ENCODE measurements around the gene CD3D.
"Not testable (repeated sequence)": the region's sequence is repeated elsewhere in the genome, so short reads cannot be mapped to it uniquely, and the experiment has no call there.

Gene CD3D

GRCh38 chr11:118339281-118339961 lies 3.1 kb downstream of the CD3D start:
- no peak for DNase-seq

DNA sequence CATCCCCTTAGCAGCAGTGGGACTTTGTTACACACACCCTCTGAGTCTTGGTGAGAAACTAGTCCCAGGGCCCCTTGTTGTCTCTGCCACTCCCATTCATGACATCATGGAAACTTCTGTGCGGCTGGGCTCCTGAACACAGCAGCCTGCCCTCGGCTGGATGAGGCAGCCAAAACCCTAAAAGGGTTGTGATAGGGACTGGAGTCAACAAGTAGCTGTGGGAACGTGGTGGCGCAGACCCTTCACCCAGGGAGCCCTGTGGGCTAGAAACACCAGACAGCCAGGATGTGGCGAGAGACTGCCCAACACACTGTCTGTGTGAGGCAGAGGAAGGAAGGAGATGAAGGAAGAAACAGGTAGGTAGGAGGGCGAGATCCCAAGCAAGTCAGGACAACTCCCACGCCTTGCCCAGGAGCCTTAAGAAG lies 3.9 kb downstream of the CD3D start:
- no peak for DNase-seq

DNA sequence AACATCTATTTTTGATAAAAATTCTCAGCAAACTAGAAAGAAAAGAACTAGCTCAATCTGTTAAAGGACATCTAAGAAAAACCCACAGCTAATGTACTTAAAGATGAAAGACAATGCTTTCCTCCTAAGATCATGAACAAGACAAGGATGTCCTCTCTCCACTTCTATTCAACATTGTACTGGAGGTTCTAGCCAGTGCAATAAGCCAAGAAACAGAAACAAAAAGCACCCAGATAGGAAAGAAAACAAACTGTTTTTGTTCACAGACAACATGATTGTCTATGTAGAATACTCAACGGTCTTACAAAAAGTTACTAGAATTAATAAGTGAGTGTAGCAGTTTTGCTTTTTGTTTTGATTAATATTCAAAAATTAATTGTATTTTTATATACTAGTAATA lies 7.8 kb downstream of the CD3D start:
- no peak for DNase-seq

DNA sequence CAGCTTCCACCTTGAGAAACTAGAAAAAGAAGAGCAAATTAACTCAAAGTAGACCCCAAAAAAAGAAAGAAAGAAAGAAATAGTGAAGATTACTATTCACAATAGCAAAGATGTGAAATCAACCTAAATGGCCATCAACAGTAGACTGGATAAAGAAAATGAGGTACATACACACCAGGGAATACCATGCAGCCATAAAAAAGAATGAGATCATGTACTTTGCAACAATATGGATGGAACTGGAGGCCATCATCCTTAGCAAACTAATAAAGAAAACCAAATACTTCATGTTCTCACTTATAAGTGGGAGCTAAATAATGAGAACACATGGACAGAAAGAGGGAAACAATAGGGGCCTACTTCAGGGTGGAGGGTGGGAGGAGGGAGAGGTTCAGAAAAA lies 13.8 kb downstream of the CD3D start:
- DNase-seq = no peak

- DNase-seq = no peak
Measured at GRCh38 chr11:118325283-118325682, 17.2 kb downstream of the CD3D start.

DNA sequence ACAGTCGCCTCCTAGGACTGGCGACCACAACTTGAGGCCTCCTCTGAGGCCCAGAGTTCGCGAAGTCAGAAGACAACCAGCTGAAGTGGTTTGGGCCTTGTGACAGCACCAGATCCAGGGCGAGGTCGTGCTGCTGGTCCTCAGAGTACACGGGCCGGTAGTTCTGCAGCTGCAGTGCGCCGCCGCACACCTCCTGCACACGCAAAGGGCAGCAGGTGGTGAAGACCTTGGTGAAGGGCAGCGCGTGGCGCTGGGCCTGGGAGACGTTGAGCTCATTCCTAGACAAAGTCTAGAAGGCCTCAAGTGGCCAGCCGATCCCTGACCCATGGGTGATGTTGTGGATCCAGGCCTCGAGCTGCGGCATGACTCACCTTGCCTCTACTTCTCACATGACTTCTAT lies 19.8 kb downstream of the CD3D start:
- no peak for DNase-seq

DNA sequence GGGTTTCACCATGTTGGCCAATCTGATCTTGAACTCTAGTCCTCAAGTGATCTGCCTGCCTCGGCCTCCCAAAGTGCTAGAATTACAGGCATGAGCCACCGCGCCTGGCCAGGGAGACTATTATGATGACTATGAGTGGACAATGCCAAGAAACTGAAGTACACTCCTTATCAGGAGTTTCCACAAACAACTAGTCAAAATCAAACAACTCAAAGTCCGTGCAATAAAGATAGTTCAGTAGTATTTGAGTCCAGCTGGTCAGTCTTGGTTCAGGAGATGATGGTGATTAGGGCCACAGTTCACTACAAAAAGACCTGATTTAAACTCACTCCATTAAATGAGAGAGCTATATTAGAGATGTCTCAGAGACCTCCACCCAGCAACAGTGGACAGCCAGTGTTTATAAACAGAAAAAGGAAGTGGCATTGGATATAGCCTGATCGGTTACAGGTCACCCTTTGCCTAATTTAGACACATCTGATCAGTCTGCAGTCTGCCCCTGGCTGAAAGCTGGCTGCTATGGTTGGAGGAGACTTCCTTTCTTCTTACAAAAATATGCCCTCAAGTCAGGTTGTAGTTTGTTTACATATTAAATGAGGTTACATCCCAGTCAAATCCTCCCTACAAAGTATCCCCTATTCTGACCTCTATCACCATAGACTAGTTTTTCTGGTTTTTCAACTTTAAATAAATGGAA lies 21.0 kb downstream of the CD3D start:
- DNase-seq = no peak

GRCh38 chr11:118320515-118320914 lies 22.0 kb downstream of the CD3D start:
- no peak for DNase-seq

DNA sequence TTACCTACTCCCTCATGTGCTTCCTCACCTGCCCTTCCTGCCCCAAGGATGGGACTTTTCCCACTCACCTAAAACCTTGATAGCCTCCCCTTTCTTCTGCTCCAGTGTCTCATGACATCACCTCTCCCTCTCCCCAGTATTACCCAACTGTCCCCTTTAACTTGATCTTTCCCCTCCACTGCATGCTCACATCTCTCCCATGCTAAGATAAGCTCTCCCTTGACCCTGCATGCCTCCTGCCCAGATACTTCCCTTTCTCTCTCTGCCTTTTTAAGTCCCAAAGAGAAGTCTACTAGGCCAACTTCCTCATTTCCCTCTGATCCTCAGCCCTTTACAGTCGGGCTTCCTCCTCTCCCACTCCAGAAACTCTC lies 23.2 kb downstream of the CD3D start:
- no peak for DNase-seq

DNA sequence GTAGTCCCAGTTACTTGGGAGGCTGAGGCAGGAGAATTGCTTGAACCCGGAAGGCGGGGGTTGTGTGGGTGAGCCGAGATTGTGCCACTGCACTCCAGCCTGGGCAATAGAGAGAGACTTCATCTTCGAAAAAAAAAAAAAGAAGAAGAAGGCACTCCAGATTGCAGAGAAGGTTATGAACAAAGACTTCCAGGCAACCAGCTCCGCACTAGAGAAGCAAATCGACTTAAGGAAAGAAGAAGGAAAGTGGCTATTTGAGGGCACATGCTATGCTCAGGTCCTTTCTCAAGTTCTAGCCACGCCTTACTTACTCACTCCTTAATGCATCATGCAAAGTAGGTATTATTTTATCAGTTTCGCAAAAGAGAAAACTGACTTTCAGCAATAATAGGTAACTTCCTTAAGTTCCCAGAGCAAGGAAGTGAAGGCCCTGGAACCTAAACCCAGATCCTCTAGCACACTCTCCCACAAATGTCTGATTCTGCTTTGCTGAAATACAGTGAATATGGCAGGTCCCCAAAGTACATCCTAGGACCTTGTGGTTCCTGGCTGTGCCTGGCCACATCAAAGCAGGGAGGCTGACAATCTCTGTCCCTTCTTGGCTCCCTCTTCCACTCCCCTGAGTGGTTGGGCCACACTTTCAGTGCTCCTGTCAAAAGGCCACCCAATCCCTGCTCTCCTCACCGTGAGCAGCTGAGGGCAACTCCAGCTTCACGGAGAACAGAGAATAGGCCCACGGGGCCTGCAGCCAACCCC lies 23.7 kb downstream of the CD3D start:
- DNase-seq = no peak

- no peak for DNase-seq
Measured at GRCh38 chr11:118318124-118318523, 24.4 kb downstream of the CD3D start.

GRCh38 chr11:118314988-118315411 lies 27.5 kb downstream of the CD3D start:
- no peak for DNase-seq

GRCh38 chr11:118313242-118313641 lies 29.3 kb downstream of the CD3D start:
- no peak for DNase-seq

GRCh38 chr11:118312328-118312727 lies 30.2 kb downstream of the CD3D start:
- DNase-seq = no peak

- no peak for DNase-seq
Measured at GRCh38 chr11:118311518-118311917, 31.0 kb downstream of the CD3D start.

DNA sequence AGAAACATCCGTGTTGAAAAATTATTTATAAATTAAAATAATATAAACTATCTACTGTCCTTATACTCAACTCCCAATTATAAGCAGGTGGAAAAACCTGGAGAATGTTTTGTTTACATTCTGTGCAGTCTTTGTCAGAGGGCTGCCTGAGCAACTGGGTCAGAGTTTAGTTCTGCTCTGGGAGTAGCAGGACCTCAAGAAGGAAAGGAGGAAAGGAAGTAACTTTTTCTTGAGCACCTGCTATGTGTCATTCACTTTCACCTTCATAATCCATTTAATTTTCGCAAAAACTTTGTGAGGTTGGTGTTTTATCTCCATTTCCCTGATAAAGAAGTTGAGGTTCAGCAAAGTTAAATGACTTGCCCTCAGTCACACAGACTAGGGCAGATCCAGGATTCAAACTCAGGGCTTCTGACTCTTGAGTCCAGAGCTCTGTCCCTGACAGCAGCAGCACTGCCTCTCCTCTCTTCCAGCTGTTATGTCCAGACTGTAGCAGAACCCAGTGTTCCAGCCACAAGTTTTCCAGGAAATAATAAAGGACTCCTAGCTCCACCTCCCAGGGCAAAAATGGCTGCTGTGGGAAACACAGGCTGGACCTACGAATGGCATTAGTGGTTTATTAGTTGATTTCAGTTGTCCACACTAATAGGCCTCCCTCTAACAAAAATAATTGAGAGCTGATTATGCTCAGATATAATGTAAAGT lies 31.6 kb downstream of the CD3D start:
- DNase-seq = no peak

DNA sequence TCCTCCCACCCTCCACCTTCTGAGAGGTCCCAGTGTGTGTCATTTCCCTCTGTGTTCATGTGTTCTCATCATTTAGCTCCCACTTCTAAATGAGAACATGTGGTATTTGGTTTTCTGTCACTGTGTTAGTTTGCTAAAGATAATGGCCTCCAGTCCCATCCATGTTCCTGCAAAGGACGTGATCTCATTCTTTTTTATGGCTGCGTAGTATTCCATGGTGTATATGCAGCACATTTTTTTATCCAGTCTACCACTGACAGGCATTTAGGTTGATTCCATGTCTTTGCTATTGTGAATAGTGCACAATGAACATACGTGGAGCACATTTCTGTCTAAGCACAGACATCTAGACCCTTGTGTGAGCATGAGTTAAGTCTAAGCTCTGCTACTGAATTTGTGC lies 32.2 kb downstream of the CD3D start:
- DNase-seq = no peak

GRCh38 chr11:118308995-118309528 lies 33.4 kb downstream of the CD3D start:
- not testable (repeated sequence) for DNase-seq

DNA sequence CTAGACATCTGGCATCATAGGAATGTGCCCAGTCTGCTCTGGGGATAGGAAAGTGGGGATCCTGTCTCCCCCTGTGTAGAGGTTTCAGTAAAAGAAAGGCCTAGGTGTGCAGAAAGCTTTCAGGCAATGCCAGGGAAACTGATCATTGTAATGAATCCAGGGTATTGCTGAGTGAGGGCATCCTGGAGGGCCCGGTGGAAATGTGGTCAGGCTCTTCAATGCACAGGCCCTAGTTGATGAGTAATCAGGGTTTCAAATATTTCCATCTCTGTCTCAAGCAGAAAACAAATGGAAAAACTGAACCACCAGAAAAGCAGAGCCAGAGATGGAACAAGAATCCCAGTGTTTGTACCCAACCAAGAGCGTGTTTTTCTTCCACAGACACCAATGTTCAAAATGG lies 35.9 kb downstream of the CD3D start:
- no peak for DNase-seq

- DNase-seq = no peak
Measured at GRCh38 chr11:118305726-118306125, 36.8 kb downstream of the CD3D start.

- no peak for DNase-seq
Measured at GRCh38 chr11:118304568-118305248, 37.8 kb downstream of the CD3D start, which contains the start of gene CD3E. Gene CD3E (plus strand): TSS chr11:118304730. CDS start chr11:118304953, 223 bp downstream.

DNA sequence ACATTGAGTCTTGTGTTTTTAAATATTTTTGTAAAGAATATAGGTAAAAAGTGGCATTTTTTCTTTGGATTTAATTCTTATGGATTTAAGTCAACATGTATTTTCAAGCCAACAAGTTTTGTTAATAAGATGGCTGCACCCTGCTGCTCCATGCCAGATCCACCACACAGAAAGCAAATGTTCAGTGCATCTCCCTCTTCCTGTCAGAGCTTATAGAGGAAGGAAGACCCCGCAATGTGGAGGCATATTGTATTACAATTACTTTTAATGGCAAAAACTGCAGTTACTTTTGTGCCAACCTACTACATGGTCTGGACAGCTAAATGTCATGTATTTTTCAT lies 38.3 kb downstream of the CD3D start:
- DNase-seq = no peak

All from right kidney (tissue), 1 donor.